ENCODE measurements around the gene SNCAIP.

GRCh38 chr5:122444411-122444810, 132.4 kb downstream of the SNCAIP start:
- TF ChIP-seq, protein P1, sequence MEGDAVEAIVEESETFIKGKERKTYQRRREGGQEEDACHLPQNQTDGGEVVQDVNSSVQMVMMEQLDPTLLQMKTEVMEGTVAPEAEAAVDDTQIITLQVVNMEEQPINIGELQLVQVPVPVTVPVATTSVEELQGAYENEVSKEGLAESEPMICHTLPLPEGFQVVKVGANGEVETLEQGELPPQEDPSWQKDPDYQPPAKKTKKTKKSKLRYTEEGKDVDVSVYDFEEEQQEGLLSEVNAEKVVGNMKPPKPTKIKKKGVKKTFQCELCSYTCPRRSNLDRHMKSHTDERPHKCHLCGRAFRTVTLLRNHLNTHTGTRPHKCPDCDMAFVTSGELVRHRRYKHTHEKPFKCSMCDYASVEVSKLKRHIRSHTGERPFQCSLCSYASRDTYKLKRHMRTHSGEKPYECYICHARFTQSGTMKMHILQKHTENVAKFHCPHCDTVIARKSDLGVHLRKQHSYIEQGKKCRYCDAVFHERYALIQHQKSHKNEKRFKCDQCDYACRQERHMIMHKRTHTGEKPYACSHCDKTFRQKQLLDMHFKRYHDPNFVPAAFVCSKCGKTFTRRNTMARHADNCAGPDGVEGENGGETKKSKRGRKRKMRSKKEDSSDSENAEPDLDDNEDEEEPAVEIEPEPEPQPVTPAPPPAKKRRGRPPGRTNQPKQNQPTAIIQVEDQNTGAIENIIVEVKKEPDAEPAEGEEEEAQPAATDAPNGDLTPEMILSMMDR (IDR thresholded peaks at IDR 0.05; ENCODE audit: insufficient read depth, low read length, poor library complexity, severe bottlenecking) = no peak
- TF ChIP-seq EZH2phosphoT487 (conservative IDR thresholded peaks at IDR 0.05; ENCODE audit: low read length) = no peak
